Dendritic cell treated with granulocyte-macrophage colony-stimulating factor and Interleukin-4, amounts not matched to agents 40 ng/mL and 50 ng/mL, for 4 days (primary cell): ENCODE results near the gene TBCD.
A peak's percentile ranks its signal among the peaks of the same experiment; 100 is the strongest.
"Not testable (repeated sequence)": the region's sequence is repeated elsewhere in the genome, so short reads cannot be mapped to it uniquely, and the experiment has no call there.

ENCODE experiments used
- H3K27ac Mint-ChIP-seq: one replicate; pipeline ENCODE4 v1.8.0; 2022; ENCODE audit warnings: mild to moderate bottlenecking, mixed read lengths
- H3K27me3 Mint-ChIP-seq: one replicate; pipeline ENCODE4 v1.8.0; 2022; ENCODE audit warnings: mild to moderate bottlenecking, mixed read lengths
- H3K36me3 Mint-ChIP-seq: one replicate; pipeline ENCODE4 v1.8.0; 2022; ENCODE audit warnings: low read depth, mixed read lengths
- H3K4me1 Mint-ChIP-seq: one replicate; pipeline ENCODE4 v1.8.0; 2022; ENCODE audit warnings: low read depth, mixed read lengths
- H3K4me3 Mint-ChIP-seq: one replicate; pipeline ENCODE4 v1.8.0; 2022; ENCODE audit warnings: mild to moderate bottlenecking, moderate library complexity, mixed read lengths
- H3K9me3 Mint-ChIP-seq: one replicate; pipeline ENCODE4 v1.8.0; 2022; ENCODE audit warnings: mixed read lengths
- intact Hi-C: fragments of 100-400 bp; cut with micrococcal nuclease; formaldehyde crosslinking; loops from one replicate; pipeline ENCODE4 v1.15.0; 2022

The TBCD gene

GRCh38 chr17:82968033-82968841 lies 216.4 kb downstream of the TBCD start:
- intact Hi-C loops, H3K4me3 Mint-ChIP-seq, H3K27me3 Mint-ChIP-seq, H3K27ac Mint-ChIP-seq, H3K9me3 Mint-ChIP-seq: not testable (repeated sequence)
- Mint-ChIP-seq H3K36me3 (peaks cover 19% of the 10 kb centered on the region), H3K4me1 (peaks cover 25% of the 10 kb centered on the region)

GRCh38 chr17:82970067-82970466 lies 218.2 kb downstream of the TBCD start:
- Mint-ChIP-seq H3K4me3 (no peak overlapping the region), H3K27ac (no peak overlapping the region), H3K9me3 (no peaks in the 10 kb centered on the region), H3K36me3 (peaks cover 19% of the 10 kb centered on the region), H3K27me3 (peaks cover 1% of the 10 kb centered on the region), H3K4me1 (peaks cover 20% of the 10 kb centered on the region)
- intact Hi-C loops, result no loop called here

- no peak overlapping the region for H3K27ac Mint-ChIP-seq
- H3K9me3 Mint-ChIP-seq, result no peaks in the 10 kb centered on the region
- H3K4me3 Mint-ChIP-seq, result no peak overlapping the region
- peaks cover 12% of the 10 kb centered on the region for H3K36me3 Mint-ChIP-seq
- H3K27me3 Mint-ChIP-seq, result peaks cover 1% of the 10 kb centered on the region
- peaks cover 20% of the 10 kb centered on the region for H3K4me1 Mint-ChIP-seq
- intact Hi-C loops, result no loop called here
Measured at GRCh38 chr17:82970818-82971590, 219.1 kb downstream of the TBCD start.

GRCh38 chr17:82972836-82973372 lies 221.0 kb downstream of the TBCD start:
- peaks cover 11% of the 10 kb centered on the region for H3K36me3 Mint-ChIP-seq
- intact Hi-C loops, result no loop called here
- peak overlapping the region; percentile 21 for H3K27ac Mint-ChIP-seq

GRCh38 chr17:82973456-82974135 lies 221.7 kb downstream of the TBCD start:
- Mint-ChIP-seq H3K27ac (peak overlapping the region; percentile 51), H3K9me3 (no peaks in the 10 kb centered on the region), H3K4me3 (no peak overlapping the region), H3K27me3 (peaks cover 1% of the 10 kb centered on the region), H3K4me1 (peaks cover 27% of the 10 kb centered on the region), H3K36me3 (peaks cover 11% of the 10 kb centered on the region)
- intact Hi-C loops, result no loop called here

More at GRCh38 chr17:82972836-82973372, 221.0 kb downstream of the TBCD start:
- peaks cover 20% of the 10 kb centered on the region for H3K4me1 Mint-ChIP-seq
- H3K4me3 Mint-ChIP-seq, result no peak overlapping the region
- peaks cover 1% of the 10 kb centered on the region for H3K27me3 Mint-ChIP-seq
- H3K9me3 Mint-ChIP-seq, result no peaks in the 10 kb centered on the region

GRCh38 chr17:82974136-82974952 lies 222.5 kb downstream of the TBCD start:
- peaks cover 1% of the 10 kb centered on the region for H3K27me3 Mint-ChIP-seq
- H3K9me3 Mint-ChIP-seq, result no peaks in the 10 kb centered on the region
- intact Hi-C loops, result no loop called here
- peak overlapping the region; percentile 51 for H3K27ac Mint-ChIP-seq
- peaks cover 11% of the 10 kb centered on the region for H3K36me3 Mint-ChIP-seq
- H3K4me3 Mint-ChIP-seq, result no peak overlapping the region
- peaks cover 35% of the 10 kb centered on the region for H3K4me1 Mint-ChIP-seq

- peaks cover 44% of the 10 kb centered on the region for H3K4me1 Mint-ChIP-seq
- no peak overlapping the region for H3K4me3 Mint-ChIP-seq
- no peaks in the 10 kb centered on the region for H3K9me3 Mint-ChIP-seq
- peak overlapping the region; percentile 90 for H3K27ac Mint-ChIP-seq
- no peaks in the 10 kb centered on the region for H3K27me3 Mint-ChIP-seq
- peaks cover 12% of the 10 kb centered on the region for H3K36me3 Mint-ChIP-seq
- intact Hi-C loops, result no loop called here
Measured at GRCh38 chr17:82976982-82977488, 225.2 kb downstream of the TBCD start.

GRCh38 chr17:82977606-82978005 lies 225.7 kb downstream of the TBCD start:
- intact Hi-C loops, result loop anchor here (2.0 kb wide), 1 partner anchor 71 kb away; no protein-coding TSS in a partner anchor
- H3K4me3 Mint-ChIP-seq, result no peak overlapping the region
- H3K9me3 Mint-ChIP-seq, result no peaks in the 10 kb centered on the region
- peak overlapping the region; percentile 90 for H3K27ac Mint-ChIP-seq
- no peaks in the 10 kb centered on the region for H3K27me3 Mint-ChIP-seq
- peaks cover 13% of the 10 kb centered on the region for H3K36me3 Mint-ChIP-seq
- peaks cover 44% of the 10 kb centered on the region for H3K4me1 Mint-ChIP-seq

- H3K4me1 Mint-ChIP-seq, result peaks cover 44% of the 10 kb centered on the region
- no peaks in the 10 kb centered on the region for H3K27me3 Mint-ChIP-seq
- H3K27ac Mint-ChIP-seq, result peak overlapping the region; percentile 90
- intact Hi-C loops, result loop anchor here (2.0 kb wide), 1 partner anchor 70 kb away; no protein-coding TSS in a partner anchor
- no peaks in the 10 kb centered on the region for H3K9me3 Mint-ChIP-seq
- peaks cover 17% of the 10 kb centered on the region for H3K36me3 Mint-ChIP-seq
- H3K4me3 Mint-ChIP-seq, result peak overlapping the region; percentile 57
Measured at GRCh38 chr17:82978765-82979349, 227.0 kb downstream of the TBCD start.

GRCh38 chr17:82979718-82980117 lies 227.9 kb downstream of the TBCD start:
- Mint-ChIP-seq H3K4me1 (peaks cover 52% of the 10 kb centered on the region), H3K27me3 (no peaks in the 10 kb centered on the region), H3K36me3 (peaks cover 20% of the 10 kb centered on the region), H3K9me3 (no peaks in the 10 kb centered on the region), H3K4me3 (no peak overlapping the region), H3K27ac (peak overlapping the region; percentile 90)
- intact Hi-C loops, result loop anchor here (2.0 kb wide), 1 partner anchor 69 kb away; no protein-coding TSS in a partner anchor

- Mint-ChIP-seq H3K36me3 (peaks cover 20% of the 10 kb centered on the region), H3K4me1 (peaks cover 57% of the 10 kb centered on the region), H3K9me3 (no peaks in the 10 kb centered on the region), H3K27me3 (no peaks in the 10 kb centered on the region), H3K27ac (peak overlapping the region; percentile 90), H3K4me3 (no peak overlapping the region)
- intact Hi-C loops, result no loop called here
Measured at GRCh38 chr17:82980632-82981031, 228.8 kb downstream of the TBCD start.

GRCh38 chr17:82981141-82981730 lies 229.4 kb downstream of the TBCD start:
- H3K4me3 Mint-ChIP-seq, result no peak overlapping the region
- intact Hi-C loops, result no loop called here
- peaks cover 63% of the 10 kb centered on the region for H3K4me1 Mint-ChIP-seq
- H3K9me3 Mint-ChIP-seq, result no peaks in the 10 kb centered on the region
- peaks cover 20% of the 10 kb centered on the region for H3K36me3 Mint-ChIP-seq
- H3K27me3 Mint-ChIP-seq, result peaks cover 1% of the 10 kb centered on the region
- H3K27ac Mint-ChIP-seq, result peak overlapping the region; percentile 90
